Kasumi-1 (cell line): ENCODE results near the gene C4A.
"Not testable (repeated sequence)": the region's sequence is repeated elsewhere in the genome, so short reads cannot be mapped to it uniquely, and the experiment has no call there.

Experiments used
- DNase-seq, 2 experiments: peaks; one replicate each; lab custom pipeline; 2025; lab: John Stamatoyannopoulos, UW

Gene C4A

GRCh38 chr6:32028631-32029030 is 46.8 kb downstream of the C4A start:
- not testable (repeated sequence) for DNase-seq

- not testable (repeated sequence) for DNase-seq
These were observed 47.7 kb downstream of the C4A start for GRCh38 chr6:32029553-32029952.

GRCh38 chr6:32035283-32036013 is 53.6 kb downstream of the C4A start:
- DNase-seq = not testable (repeated sequence)

- not testable (repeated sequence) for DNase-seq
These were observed 55.3 kb downstream of the C4A start for GRCh38 chr6:32037136-32037535.

GRCh38 chr6:32037598-32038524 is 56.0 kb downstream of the C4A start, which contains the start of gene CYP21A2:
Gene CYP21A2, plus strand, starts transcription at chr6:32038415. Its CDS starts 8 bp downstream, at chr6:32038423.
- not testable (repeated sequence) for DNase-seq

GRCh38 chr6:32038878-32039277 is 57.0 kb downstream of the C4A start:
- DNase-seq = not testable (repeated sequence)

GRCh38 chr6:32039321-32040274 is 57.7 kb downstream of the C4A start:
- DNase-seq = not testable (repeated sequence)

GRCh38 chr6:32040299-32041049 is 58.6 kb downstream of the C4A start:
- DNase-seq = not testable (repeated sequence)

- DNase-seq = not testable (repeated sequence)
These were observed 59.1 kb downstream of the C4A start for GRCh38 chr6:32041050-32041321.

- DNase-seq = not testable (repeated sequence)
These were observed 59.5 kb downstream of the C4A start for GRCh38 chr6:32041385-32041784.

- not testable (repeated sequence) for DNase-seq
These were observed 60.4 kb downstream of the C4A start for GRCh38 chr6:32042276-32042675.

- not testable (repeated sequence) for DNase-seq
These were observed 61.9 kb downstream of the C4A start for GRCh38 chr6:32043589-32044380.

GRCh38 chr6:32044916-32045315 is 63.1 kb downstream of the C4A start:
- DNase-seq = not testable (repeated sequence)

GRCh38 chr6:32045811-32046449 is 64.1 kb downstream of the C4A start:
- DNase-seq = no peak

- DNase-seq = no peak
These were observed 64.7 kb downstream of the C4A start for GRCh38 chr6:32046450-32047083.

- no peak for DNase-seq
These were observed 65.2 kb downstream of the C4A start for GRCh38 chr6:32047084-32047478.

GRCh38 chr6:32047539-32047854 is 65.6 kb downstream of the C4A start:
- no peak for DNase-seq

GRCh38 chr6:32047855-32048766 is 66.3 kb downstream of the C4A start:
- peak; percentile 38 to 45 for DNase-seq
